Epithelial cell of proximal tubule (primary cell): ENCODE data around the gene SRSF3. TPM values are rescaled to one million over a fixed set of nuclear protein-coding genes. Genes with fewer than 3 reads are reported as not detected.

Experiments used
- DNase-seq: peaks from one replicate; pipeline ENCODE4 v3.0.0-alpha.2; 2011; ENCODE audit warnings: low read depth
- H3K4me3 ChIP-seq: 2 replicates; pipeline ENCODE4 v1.5.1; 2011; ENCODE audit warnings: low read depth, mild to moderate bottlenecking, low read length
- total RNA-seq: library from RNA; depleted of rRNA; stranded (reverse); fragments of >200 nt; gene quantifications from 2 replicates; pipeline ENCODE4 v1.2.3, GENCODE V29; 2015
- TF ChIP-seq, protein P1 (sequence below): conservative IDR thresholded peaks from 2 replicates; pipeline ENCODE4 v1.5.1; 2012; ENCODE audit warnings: low read depth, mild to moderate bottlenecking, low read length

Gene SRSF3
- total RNA-seq, 1 donor from 2014 or later = 453 TPM

DNA sequence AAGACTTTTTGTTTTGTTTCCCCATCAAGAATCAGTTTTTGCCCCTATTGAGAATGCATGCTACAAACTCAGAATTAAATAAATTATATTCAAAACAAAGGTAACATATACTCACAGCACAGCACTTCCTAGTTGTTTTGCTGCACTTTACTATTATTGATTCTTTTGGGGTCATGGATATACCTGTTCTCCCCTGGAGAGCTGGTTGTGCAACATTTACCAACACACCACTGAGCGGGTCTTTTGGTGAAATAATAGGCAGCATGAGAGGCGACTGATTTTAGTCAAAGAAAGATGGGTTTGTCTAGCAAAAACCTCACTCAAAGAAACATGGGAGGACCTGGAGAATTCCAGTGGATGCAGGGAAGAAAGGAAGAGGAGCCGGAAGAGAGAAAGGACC is 44.4 kb downstream of the SRSF3 start:
- no peak for DNase-seq
- TF ChIP-seq, protein P1, sequence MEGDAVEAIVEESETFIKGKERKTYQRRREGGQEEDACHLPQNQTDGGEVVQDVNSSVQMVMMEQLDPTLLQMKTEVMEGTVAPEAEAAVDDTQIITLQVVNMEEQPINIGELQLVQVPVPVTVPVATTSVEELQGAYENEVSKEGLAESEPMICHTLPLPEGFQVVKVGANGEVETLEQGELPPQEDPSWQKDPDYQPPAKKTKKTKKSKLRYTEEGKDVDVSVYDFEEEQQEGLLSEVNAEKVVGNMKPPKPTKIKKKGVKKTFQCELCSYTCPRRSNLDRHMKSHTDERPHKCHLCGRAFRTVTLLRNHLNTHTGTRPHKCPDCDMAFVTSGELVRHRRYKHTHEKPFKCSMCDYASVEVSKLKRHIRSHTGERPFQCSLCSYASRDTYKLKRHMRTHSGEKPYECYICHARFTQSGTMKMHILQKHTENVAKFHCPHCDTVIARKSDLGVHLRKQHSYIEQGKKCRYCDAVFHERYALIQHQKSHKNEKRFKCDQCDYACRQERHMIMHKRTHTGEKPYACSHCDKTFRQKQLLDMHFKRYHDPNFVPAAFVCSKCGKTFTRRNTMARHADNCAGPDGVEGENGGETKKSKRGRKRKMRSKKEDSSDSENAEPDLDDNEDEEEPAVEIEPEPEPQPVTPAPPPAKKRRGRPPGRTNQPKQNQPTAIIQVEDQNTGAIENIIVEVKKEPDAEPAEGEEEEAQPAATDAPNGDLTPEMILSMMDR = no peak
- H3K4me3 ChIP-seq = no peak overlapping the region

DNA sequence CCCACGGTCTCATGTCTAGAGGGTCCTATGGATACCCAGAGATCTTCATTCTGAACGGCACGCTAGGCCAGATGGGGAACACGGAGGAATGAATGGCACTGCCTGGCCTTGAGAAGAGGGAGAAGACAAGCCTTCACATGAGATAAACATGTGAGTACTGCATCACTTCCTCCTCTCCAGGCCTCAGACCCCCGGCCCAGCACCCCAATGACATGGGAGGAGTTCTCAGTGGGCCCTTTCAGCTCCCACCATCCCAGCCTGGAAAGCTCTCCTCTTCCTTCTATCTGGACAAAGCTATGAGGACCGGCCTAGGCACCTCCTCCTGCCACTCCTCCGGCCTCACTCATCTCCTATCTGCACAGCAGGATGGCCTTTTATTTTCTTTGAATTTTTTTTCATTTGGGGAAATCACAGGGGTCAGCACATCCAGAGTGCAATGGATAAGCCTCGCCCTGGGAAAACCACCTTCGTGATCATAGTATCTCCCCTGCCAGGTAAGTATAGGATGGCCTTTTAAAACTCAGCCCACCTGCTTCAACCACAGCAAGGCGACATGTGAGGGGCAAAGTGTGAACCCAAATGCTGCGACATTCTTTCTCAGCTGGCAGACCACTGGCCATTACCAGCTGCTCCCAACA is 45.1 kb downstream of the SRSF3 start:
- no peak for DNase-seq
- TF ChIP-seq, protein P1 = no peak
- H3K4me3 ChIP-seq = no peak overlapping the region

DNA sequence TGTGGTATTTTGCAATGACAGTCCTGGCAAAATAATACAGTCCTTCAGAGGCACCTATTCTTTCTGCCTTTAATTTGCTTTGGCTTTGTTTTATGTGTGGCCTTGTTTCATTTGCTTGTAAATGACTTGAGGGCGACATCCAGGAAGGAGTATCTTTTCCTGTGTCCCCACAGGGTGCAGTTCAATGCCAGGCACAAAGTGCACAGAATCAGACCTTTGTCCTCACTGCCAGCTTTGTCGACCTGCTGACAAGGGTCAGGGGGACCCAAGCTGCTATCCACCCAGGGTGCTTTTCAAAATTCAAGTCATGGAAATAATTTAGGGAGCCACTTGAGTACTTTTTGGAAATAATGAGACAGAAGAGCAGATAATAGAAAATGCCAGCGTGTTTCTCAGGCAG is 47.4 kb downstream of the SRSF3 start:
- H3K4me3 ChIP-seq = no peak overlapping the region
- TF ChIP-seq, protein P1 = no peak
- DNase-seq = no peak

DNA sequence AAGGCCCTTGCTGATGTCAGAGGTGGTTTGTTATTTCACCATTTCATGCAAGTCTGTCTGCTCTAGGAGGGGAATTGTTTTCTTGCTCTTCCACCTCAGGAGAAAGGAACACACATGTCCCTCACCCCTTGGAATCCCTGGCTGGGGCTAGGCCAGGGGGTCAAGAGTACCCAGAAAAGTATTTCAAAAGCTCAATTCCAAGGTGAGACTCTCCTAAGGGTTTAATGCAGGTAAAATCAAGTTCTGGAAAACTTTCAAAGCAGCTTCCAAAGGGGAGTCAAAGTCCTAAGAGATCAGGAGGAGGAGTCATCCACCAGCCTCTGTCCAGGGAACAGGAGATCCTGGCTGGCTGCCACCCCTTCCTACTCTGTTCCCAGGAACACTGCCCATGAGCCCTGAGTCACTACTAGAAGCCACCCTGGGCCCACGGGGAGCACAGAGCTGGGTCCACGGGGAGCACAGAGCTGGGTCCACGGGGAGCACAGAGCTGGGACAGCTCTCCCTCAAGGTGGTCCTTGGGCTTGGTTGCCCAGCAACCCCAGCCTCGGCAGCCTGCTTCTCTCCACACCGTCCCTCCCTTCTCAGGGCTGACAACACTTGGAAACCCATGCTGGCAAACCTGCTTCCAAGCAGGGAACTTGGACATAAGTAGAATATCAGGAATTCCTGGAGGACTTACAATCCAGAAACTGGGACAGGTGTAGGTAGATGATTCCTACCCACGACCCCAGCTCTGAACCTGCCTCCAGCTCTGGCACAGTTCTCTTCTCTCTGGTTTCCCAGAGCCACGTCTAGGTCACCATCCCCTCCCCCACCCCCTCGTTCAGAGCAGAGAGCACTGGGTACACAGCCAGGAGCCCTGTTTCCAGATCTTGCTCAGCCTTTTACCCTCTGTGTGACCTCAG is 49.0 kb downstream of the SRSF3 start:
- TF ChIP-seq, protein P1 = no peak
- peak; percentile 70 for DNase-seq
- H3K4me3 ChIP-seq = no peak overlapping the region

DNA sequence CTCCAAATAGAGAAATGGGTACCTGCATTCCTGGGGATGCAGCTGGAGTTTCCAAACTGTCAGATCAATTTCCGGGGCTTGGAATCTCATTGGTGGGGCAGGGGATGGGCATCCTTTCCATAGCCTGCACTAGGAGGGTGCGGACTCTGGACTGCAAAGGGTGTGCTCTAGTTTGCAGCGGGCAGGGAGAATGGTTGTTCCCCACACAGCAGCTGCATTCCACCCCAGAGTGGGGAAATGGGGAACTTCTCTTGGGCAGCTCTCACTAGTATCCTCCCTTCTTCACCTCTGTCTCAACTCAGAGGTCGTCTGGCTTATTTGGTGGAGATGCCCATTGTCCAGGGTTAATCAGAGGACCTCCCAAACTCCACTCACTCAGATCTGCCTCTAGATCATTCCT is 49.8 kb downstream of the SRSF3 start:
- no peak for DNase-seq
- TF ChIP-seq, protein P1 = no peak
- no peak overlapping the region for H3K4me3 ChIP-seq

DNA sequence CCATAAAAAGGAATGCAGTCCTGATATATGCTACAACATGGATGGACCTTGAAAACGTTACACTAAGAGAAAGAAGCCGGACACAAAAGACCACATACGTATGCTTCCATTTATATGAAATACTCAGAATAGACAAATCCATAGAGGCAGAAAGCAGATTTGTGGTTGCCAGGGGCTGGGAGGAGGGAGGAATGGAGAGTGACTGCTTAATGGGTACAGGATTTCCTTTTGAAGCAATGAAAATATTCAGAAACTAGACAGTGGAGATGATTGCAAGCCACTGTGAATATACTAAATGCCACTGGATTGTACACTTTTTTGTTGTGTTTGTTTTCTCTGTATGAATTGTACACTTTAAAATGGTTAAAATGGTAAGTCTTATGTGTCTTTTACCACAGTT is 54.9 kb downstream of the SRSF3 start:
- TF ChIP-seq, protein P1 = no peak
- no peak overlapping the region for H3K4me3 ChIP-seq
- DNase-seq = no peak
